H9 (cell line): ENCODE data around the gene LRRC7. TPM values are rescaled to one million over a fixed set of nuclear protein-coding genes. Genes with fewer than 3 reads are reported as not detected.

Experiments
- DNase-seq: peaks from one replicate; pipeline ENCODE4 v3.0.0-alpha.2; 2017
- H2AFZ ChIP-seq: one replicate; pipeline ENCODE4 v1.6.1; 2013; ENCODE audit warnings: mild to moderate bottlenecking, low read length, control low read depth, moderate library complexity
- H2AK5ac ChIP-seq: 2 replicates; pipeline ENCODE4 v1.6.1; 2013; ENCODE audit warnings: low read length, control low read depth, mixed read lengths; ENCODE audit not compliant: insufficient read length
- H2BK120ac ChIP-seq: one replicate; pipeline ENCODE4 v1.6.1; 2013; ENCODE audit warnings: low read depth, mild to moderate bottlenecking, low read length, control low read depth, inconsistent platforms; ENCODE audit not compliant: poor library complexity, severe bottlenecking
- H2BK12ac ChIP-seq: 2 replicates; pipeline ENCODE4 v1.6.1; 2013; ENCODE audit warnings: low read length, control low read depth, mixed read lengths, low read depth; ENCODE audit not compliant: insufficient read length
- H2BK15ac ChIP-seq: 2 replicates; pipeline ENCODE4 v1.6.1; 2013; ENCODE audit warnings: low read depth, low read length, control low read depth
- H2BK20ac ChIP-seq: one replicate; pipeline ENCODE4 v1.6.1; 2013; ENCODE audit warnings: low read depth, mild to moderate bottlenecking, low read length, control low read depth, inconsistent platforms; ENCODE audit not compliant: poor library complexity, severe bottlenecking
- H2BK5ac ChIP-seq: 2 replicates; pipeline ENCODE4 v1.6.1; 2013; ENCODE audit warnings: low read length, control low read depth, mixed read lengths; ENCODE audit not compliant: insufficient read length
- H3K14ac ChIP-seq: 2 replicates; pipeline ENCODE4 v1.6.1; 2013; ENCODE audit warnings: low read length, control low read depth; ENCODE audit not compliant: insufficient read depth
- H3K18ac ChIP-seq: 2 replicates; pipeline ENCODE4 v1.6.1; 2013; ENCODE audit warnings: low read depth, mild to moderate bottlenecking, mixed read lengths, low read length, control low read depth; ENCODE audit not compliant: insufficient read length
- H3K23ac ChIP-seq: 2 replicates; pipeline ENCODE4 v1.6.1; 2013; ENCODE audit warnings: low read length, control low read depth, mixed read lengths, low read depth; ENCODE audit not compliant: insufficient read length
- H3K23me2 ChIP-seq: 2 replicates; pipeline ENCODE4 v1.6.1; 2013; ENCODE audit warnings: low read depth, mild to moderate bottlenecking, mixed read lengths, low read length, control low read depth; ENCODE audit not compliant: insufficient read length, poor library complexity, severe bottlenecking
- H3K27ac ChIP-seq: 2 replicates; pipeline ENCODE4 v1.5.1; 2013; ENCODE audit warnings: low read length, control low read depth, mixed read lengths, low read depth; ENCODE audit not compliant: insufficient read length
- H3K27me3 ChIP-seq: 2 replicates; pipeline ENCODE4 v1.6.1; 2013; ENCODE audit warnings: low read length, control low read depth, inconsistent platforms; ENCODE audit not compliant: insufficient read depth
- H3K4ac ChIP-seq: 2 replicates; pipeline ENCODE4 v1.6.1; 2013; ENCODE audit warnings: low read depth, mild to moderate bottlenecking, control low read depth, inconsistent platforms, low read length, moderate library complexity
- H3K4me1 ChIP-seq: 2 replicates; pipeline ENCODE4 v1.6.1; 2013; ENCODE audit warnings: low read length, control low read depth, inconsistent platforms; ENCODE audit not compliant: insufficient read depth
- H3K4me2 ChIP-seq: 2 replicates; pipeline ENCODE4 v1.6.1; 2013; ENCODE audit warnings: low read length, control low read depth, mixed read lengths; ENCODE audit not compliant: insufficient read length, insufficient read depth
- H3K56ac ChIP-seq: 2 replicates; pipeline ENCODE4 v1.6.1; 2013; ENCODE audit warnings: low read depth, mild to moderate bottlenecking, mixed read lengths, low read length, control low read depth; ENCODE audit not compliant: insufficient read length
- H3K79me1 ChIP-seq: 2 replicates; pipeline ENCODE4 v1.6.1; 2013; ENCODE audit warnings: low read depth, mild to moderate bottlenecking, moderate library complexity, low read length, control low read depth, inconsistent platforms; ENCODE audit not compliant: insufficient read depth, poor library complexity, severe bottlenecking
- H3K79me2 ChIP-seq: 2 replicates; pipeline ENCODE4 v1.6.1; 2013; ENCODE audit warnings: low read length, control low read depth, inconsistent platforms; ENCODE audit not compliant: insufficient read depth
- H3K9ac ChIP-seq: 2 replicates; pipeline ENCODE4 v1.6.1; 2013; ENCODE audit warnings: low read length, control low read depth, mixed read lengths; ENCODE audit not compliant: insufficient read length; ENCODE audit errors: extremely low read depth
- H3K9me3 ChIP-seq: one replicate; pipeline ENCODE4 v1.6.1; 2013; ENCODE audit warnings: low read depth, low read length, inconsistent platforms; ENCODE audit not compliant: control insufficient read depth
- H3T11ph ChIP-seq: one replicate; pipeline ENCODE4 v1.6.1; 2013; ENCODE audit warnings: mild to moderate bottlenecking, low read length, control low read depth, inconsistent platforms
- H4K20me1 ChIP-seq: one replicate; pipeline ENCODE4 v1.6.1; 2013; ENCODE audit not compliant: control insufficient read depth, insufficient read length, insufficient read depth
- H4K5ac ChIP-seq: 2 replicates; pipeline ENCODE4 v1.6.1; 2013; ENCODE audit warnings: low read depth, mild to moderate bottlenecking, mixed read lengths, low read length, control low read depth; ENCODE audit not compliant: insufficient read length
- H4K8ac ChIP-seq: replicated peaks from 2 replicates; pipeline ENCODE4 v1.6.1; 2013; ENCODE audit warnings: low read length, control low read depth, mixed read lengths, low read depth; ENCODE audit not compliant: insufficient read length
- H4K91ac ChIP-seq: 2 replicates; pipeline ENCODE4 v1.6.1; 2013; ENCODE audit warnings: low read depth, mild to moderate bottlenecking, moderate library complexity, mixed read lengths, low read length, control low read depth; ENCODE audit not compliant: insufficient read length
- H3K27ac Mint-ChIP-seq, 3 experiments: 2 replicates in 2 of 3; 3 replicates in 1 of 3; pipeline ENCODE4 v1.8.0; 2020 to 2021; ENCODE audit warnings: mixed read lengths in 3 of 3, mild to moderate bottlenecking in 1 of 3, moderate library complexity in 1 of 3
- H3K27me3 Mint-ChIP-seq: 2 replicates; pipeline ENCODE4 v1.8.0; 2021; ENCODE audit warnings: low read depth, mild to moderate bottlenecking, moderate library complexity, mixed read lengths
- H3K36me3 Mint-ChIP-seq, 3 experiments: 2 replicates in 2 of 3; 3 replicates in 1 of 3; pipeline ENCODE4 v1.8.0; 2020 to 2021; ENCODE audit warnings: low read depth in 3 of 3, mixed read lengths in 3 of 3; ENCODE audit not compliant: insufficient read depth in 1 of 3
- H3K4me1 Mint-ChIP-seq, 2 experiments: 2 replicates each; pipeline ENCODE4 v1.8.0; 2020; ENCODE audit warnings: mixed read lengths in 2 of 2
- H3K4me3 Mint-ChIP-seq, 2 experiments: 2 replicates in 1 of 2; 3 replicates in 1 of 2; pipeline ENCODE4 v1.8.0; 2020 to 2021; ENCODE audit warnings: mild to moderate bottlenecking in 2 of 2, mixed read lengths in 2 of 2, moderate library complexity in 1 of 2
- H3K9me3 Mint-ChIP-seq, 2 experiments: 2 replicates in 1 of 2; 3 replicates in 1 of 2; pipeline ENCODE4 v1.8.0; 2020; ENCODE audit warnings: mild to moderate bottlenecking in 2 of 2, mixed read lengths in 2 of 2, moderate library complexity in 1 of 2
- CTCF ChIP-seq: fragments of 200-600 bp; sonication (generic); conservative IDR thresholded peaks from 3 replicates; pipeline ENCODE4 v1.8.0; 2021; ENCODE audit warnings: antibody characterized with exemption, mild to moderate bottlenecking
- WGBS: extraction: QIAGEN DNeasy Blood & Tissue Kit; methylation state at CpG from one replicate; pipeline ENCODE4 v1.1.7; 2013; ENCODE audit warnings: missing lambda C conversion rate, low lambda C conversion rate, mixed read lengths; ENCODE audit not compliant: insufficient read length; ENCODE audit errors: extremely low coverage; 5-methylcytosine and 5-hydroxymethylcytosine counted together
- total RNA-seq: library from RNA; stranded (reverse); gene quantifications from 2 replicates; pipeline ENCODE4 v1.2.1, GENCODE V29; 2021

LRRC7 gene
- total RNA-seq, 1 experiment from 2014 or later, result not detected

GRCh38 chr1:69638673-69639072 lies 71.0 kb downstream of the LRRC7 start:
- H2BK5ac ChIP-seq, result no peak overlapping the region
- no peaks in the 10 kb centered on the region for H3K4me1 Mint-ChIP-seq
- no peak overlapping the region for H3K23ac ChIP-seq
- no peak overlapping the region for H3K4me2 ChIP-seq
- no peaks in the 10 kb centered on the region for H3K27me3 ChIP-seq
- H3K9me3 Mint-ChIP-seq, result peaks cover 0 to 3% of the 10 kb centered on the region in 2 experiments; a peak in 2 of 5 replicates
- no peak overlapping the region for H2BK20ac ChIP-seq
- no peak overlapping the region for H3T11ph ChIP-seq
- no peak overlapping the region for H2BK15ac ChIP-seq
- H2AK5ac ChIP-seq, result no peak overlapping the region
- H4K5ac ChIP-seq, result no peak overlapping the region
- WGBS, result no CpG with 5 or more reads among the region's 1 CpG
- H3K27me3 Mint-ChIP-seq, result no peaks in the 10 kb centered on the region
- no peak for TF ChIP-seq CTCF
- H3K56ac ChIP-seq, result no peak overlapping the region
- no peak overlapping the region for H3K9ac ChIP-seq
- H3K23me2 ChIP-seq, result no peaks in the 10 kb centered on the region
- H3K4me3 Mint-ChIP-seq, result no peak overlapping the region
- H3K27ac ChIP-seq, result no peak overlapping the region
- no peaks in the 10 kb centered on the region for H3K79me1 ChIP-seq
- H2BK12ac ChIP-seq, result no peak overlapping the region
- no peaks in the 10 kb centered on the region for H3K79me2 ChIP-seq
- H3K4me1 ChIP-seq, result no peaks in the 10 kb centered on the region
- H4K8ac ChIP-seq, result no peak overlapping the region
- no peaks in the 10 kb centered on the region for H4K20me1 ChIP-seq
- H3K4ac ChIP-seq, result no peak overlapping the region
- no peak overlapping the region for H4K91ac ChIP-seq
- no peaks in the 10 kb centered on the region for H3K36me3 Mint-ChIP-seq
- no peak overlapping the region for H3K14ac ChIP-seq
- no peak overlapping the region for H2AFZ ChIP-seq
- no peak overlapping the region for H3K18ac ChIP-seq
- no peaks in the 10 kb centered on the region for H3K9me3 ChIP-seq
- no peak overlapping the region for H3K27ac Mint-ChIP-seq
- H2BK120ac ChIP-seq, result no peak overlapping the region
- no peak for DNase-seq
